Pulmonary artery endothelial cell (primary cell): ENCODE results near the gene TMEM242. TPM values are rescaled to one million over a fixed set of nuclear protein-coding genes. Genes with fewer than 3 reads are reported as not detected.

Source experiments
- DNase-seq: peaks from one replicate; pipeline ENCODE4 v3.0.0-alpha.2; 2011; ENCODE audit warnings: low read depth, low spot score
- total RNA-seq: library from RNA; depleted of rRNA; stranded (reverse); fragments of >200 nt; gene quantifications from 2 replicates; pipeline ENCODE4 v1.2.3, GENCODE V29; 2014

The TMEM242 gene
- total RNA-seq, 1 donor from 2014 or later = 5.7 TPM

GRCh38 chr6:157253017-157253416 lies 70.3 kb downstream of the TMEM242 start:
- DNase-seq = no peak

DNA sequence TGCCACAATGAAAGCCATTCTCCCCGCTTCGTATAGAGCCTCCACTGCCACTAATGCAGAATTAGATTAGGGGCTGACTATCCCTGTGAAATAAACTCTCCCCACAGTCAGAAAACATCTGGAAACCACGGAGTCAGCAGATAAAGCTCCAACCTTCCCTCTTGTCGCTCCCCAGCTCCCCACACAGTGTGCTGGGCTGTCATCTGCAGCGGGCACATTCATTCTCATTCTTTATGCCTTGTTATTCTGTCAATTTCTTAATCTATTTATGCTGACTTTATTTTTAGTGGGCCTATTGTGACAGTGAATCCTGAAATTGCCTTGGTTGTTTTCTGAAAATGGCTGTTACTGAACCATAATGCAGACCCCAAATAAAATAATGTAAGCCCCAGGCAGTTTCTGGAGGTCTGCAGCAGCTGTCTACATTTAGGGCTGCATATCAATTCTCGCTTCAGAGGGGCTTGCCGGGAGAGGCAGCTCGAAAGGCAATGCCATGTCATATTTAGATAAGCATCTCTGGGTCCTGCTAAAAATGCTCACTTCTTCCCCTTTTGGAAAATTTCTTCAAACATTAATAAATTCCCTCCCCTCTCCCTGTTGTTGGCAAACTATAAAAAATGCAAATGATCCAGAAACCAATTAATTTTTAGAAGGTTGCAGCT lies 71.6 kb downstream of the TMEM242 start:
- no peak for DNase-seq

DNA sequence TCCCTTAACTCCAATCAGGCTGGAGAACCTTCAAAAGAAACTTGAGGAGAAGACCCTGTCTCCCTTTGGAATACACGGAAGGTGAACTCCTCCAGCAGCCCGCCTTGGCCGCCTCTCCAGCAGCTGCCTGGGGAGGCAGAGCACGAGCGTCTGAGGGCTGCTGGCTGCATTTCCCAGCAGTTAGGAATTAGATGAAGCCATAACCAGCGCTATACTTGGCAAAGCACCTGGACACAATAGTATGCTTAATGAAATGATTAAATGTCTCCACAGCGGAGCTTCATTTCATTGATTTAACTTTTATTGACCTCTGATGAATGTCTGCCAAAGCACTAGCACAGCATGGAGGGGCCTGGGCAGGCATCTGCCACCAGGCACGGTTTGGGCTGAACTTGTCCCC lies 73.5 kb downstream of the TMEM242 start:
- DNase-seq = no peak

GRCh38 chr6:157248264-157248663 lies 75.1 kb downstream of the TMEM242 start:
- no peak for DNase-seq

GRCh38 chr6:157246771-157247484 lies 76.4 kb downstream of the TMEM242 start:
- DNase-seq = no peak

- DNase-seq = no peak
Observed at GRCh38 chr6:157246048-157246630, 77.2 kb downstream of the TMEM242 start.

- no peak for DNase-seq
Observed at GRCh38 chr6:157245436-157245835, 77.9 kb downstream of the TMEM242 start.

DNA sequence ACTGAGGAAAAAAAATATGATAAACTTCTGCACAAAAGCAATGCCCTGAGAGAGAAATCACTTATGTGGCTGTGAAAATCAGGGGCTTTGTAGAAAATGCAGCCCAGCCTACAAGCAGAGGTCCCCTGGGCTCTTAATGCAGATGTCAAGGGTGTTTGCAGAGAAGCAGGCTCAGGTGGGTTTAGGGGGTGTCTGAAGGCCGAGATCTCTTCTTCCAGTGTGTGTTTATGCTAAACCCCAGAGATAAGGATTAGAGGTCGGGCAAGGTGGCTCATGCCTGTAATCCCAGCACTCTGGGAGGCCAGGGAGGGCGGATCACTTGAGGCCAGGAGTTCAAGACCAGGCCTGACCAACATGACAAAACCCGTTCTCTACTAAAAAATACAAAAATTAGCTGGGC lies 78.5 kb downstream of the TMEM242 start:
- no peak for DNase-seq

DNA sequence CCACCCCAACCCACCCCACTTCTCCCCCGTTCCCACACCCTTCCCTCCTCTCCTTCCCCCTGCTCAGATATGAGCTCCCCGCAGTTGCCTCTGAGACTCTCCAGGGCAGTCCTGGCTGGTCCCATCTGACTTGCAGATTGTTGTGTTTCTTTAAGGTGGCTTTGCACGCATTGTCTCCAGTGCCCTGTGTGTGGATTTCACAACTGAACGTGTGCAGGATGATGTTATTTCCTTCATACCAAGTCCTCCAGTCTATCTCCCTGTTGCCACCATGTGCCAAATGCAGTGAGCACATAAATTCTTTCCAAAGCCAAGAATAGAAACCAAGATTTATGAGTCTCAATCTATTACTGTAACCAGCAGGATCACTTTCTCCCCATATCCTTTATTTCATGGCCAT lies 79.1 kb downstream of the TMEM242 start:
- no peak for DNase-seq

- no peak for DNase-seq
Observed at GRCh38 chr6:157242791-157243190, 80.5 kb downstream of the TMEM242 start.

DNA sequence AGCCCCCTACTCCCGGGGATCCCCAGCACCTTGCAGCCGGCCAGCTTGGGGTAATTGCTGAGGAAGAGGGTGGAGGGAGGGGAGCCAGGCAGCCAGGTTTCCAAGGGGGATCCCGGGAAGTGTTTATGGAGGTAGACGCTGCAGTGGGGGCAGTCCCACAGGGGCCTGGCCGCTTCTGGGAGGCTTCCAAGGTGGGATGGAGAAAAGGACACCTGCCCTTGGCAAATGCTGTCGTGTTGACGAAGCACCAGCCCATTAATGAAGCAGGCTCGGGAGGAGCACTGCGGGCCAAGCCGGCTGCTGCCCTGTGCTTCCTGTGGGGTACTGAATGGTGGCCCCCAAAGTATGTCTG lies 82.4 kb downstream of the TMEM242 start:
- no peak for DNase-seq

GRCh38 chr6:157240059-157240959 lies 83.0 kb downstream of the TMEM242 start:
- no peak for DNase-seq

GRCh38 chr6:157239671-157240058 lies 83.7 kb downstream of the TMEM242 start:
- no peak for DNase-seq

Other genes with a start within 250 kb of the TMEM242 start
- 9.4 and 16.3 TPM in 2 replicates for gene ZDHHC14, start 57.7 kb upstream of the TMEM242 start, total RNA-seq